Transverse colon (tissue), 4 donors: ENCODE measurements around the gene KCNJ16. TPM values are rescaled to one million over a fixed set of nuclear protein-coding genes. Genes with fewer than 3 reads are reported as not detected.

ENCODE experiments used
- DNase-seq: peaks from one replicate; pipeline ENCODE4 v3.0.0-alpha.2; 2019
- H3K27ac ChIP-seq, 4 donors: fragments of 200-600 bp; sonication (generic); 2 replicates each; pipeline ENCODE4 v1.5.1; 2016 to 2018; ENCODE audit warnings: inconsistent platforms in 4 of 4
- H3K27me3 ChIP-seq: fragments of 200-600 bp; sonication (generic); 2 replicates; pipeline ENCODE4 v1.5.1; 2017; ENCODE audit warnings: inconsistent platforms
- H3K36me3 ChIP-seq, 4 donors: fragments of 200-600 bp; sonication (generic); 2 replicates each; pipeline ENCODE4 v1.5.1; 2017 to 2019; ENCODE audit warnings: inconsistent platforms in 4 of 4
- H3K4me1 ChIP-seq, 4 donors: fragments of 200-600 bp; sonication (generic); 2 replicates each; pipeline ENCODE4 v1.5.1; 2017 to 2020; ENCODE audit warnings: inconsistent platforms in 4 of 4
- H3K4me3 ChIP-seq, 4 donors: fragments of 200-600 bp; sonication (generic); 1 replicate in 1 of 4; 2 replicates in 3 of 4; pipeline versions ENCODE4 v1.5.1 to v1.6.1; 2017 to 2019; ENCODE audit warnings: inconsistent platforms in 4 of 4
- H3K9me3 ChIP-seq, 2 donors: fragments of 200-600 bp; sonication (generic); 2 replicates each; pipeline ENCODE4 v1.5.1; 2017 to 2019; ENCODE audit warnings: inconsistent platforms in 2 of 2
- CTCF ChIP-seq, 5 experiments: fragments of 200-600 bp in 3 of 5; fragments of 450-650 bp in 2 of 5; sonication (generic) in 3 of 5; IDR thresholded peaks; 1 replicate in 2 of 5; 2 replicates in 3 of 5; pipeline ENCODE4 v1.5.1; 2016 to 2017; ENCODE audit warnings: antibody characterized with exemption in 5 of 5, inconsistent platforms in 3 of 5, mild to moderate bottlenecking in 2 of 5, moderate library complexity in 1 of 5
- EP300 ChIP-seq: sonication (generic); formaldehyde crosslinking; IDR thresholded peaks from one replicate; pipeline ENCODE4 v1.6.1; 2017; ENCODE audit warnings: antibody characterized with exemption, low read depth
- POLR2A ChIP-seq: fragments of 450-650 bp; IDR thresholded peaks from one replicate; pipeline ENCODE4 v1.6.1; 2016; ENCODE audit warnings: antibody characterized with exemption, mild to moderate bottlenecking, moderate library complexity
- POLR2AphosphoS5 ChIP-seq, 3 donors: sonication (generic); formaldehyde crosslinking; IDR thresholded peaks; one replicate each; pipeline ENCODE4 v1.6.1; 2016; ENCODE audit warnings: antibody characterized with exemption in 3 of 3
- WGBS, 2 donors: methylation state at CpG; one replicate each; pipeline ENCODE4 v1.1.5; 2018; ENCODE audit warnings: low coverage in 1 of 2; 5-methylcytosine and 5-hydroxymethylcytosine counted together
- in situ Hi-C, 4 donors: fragments of 200-750 bp; cut with MboI; loops; one replicate each; pipeline versions ENCODE4 v1.15.0 to v1.15.1; 2017; ENCODE audit warnings: low sequenced_read_pairs in 3 of 4, low pct_ligation_motif_present in 1 of 4, low pct_unique_long_range_greater_than_20kb in 1 of 4
- intact Hi-C: fragments of 100-400 bp; cut with DNase I; formaldehyde crosslinking; loops from one replicate; pipeline ENCODE4 v1.15.1; 2023; ENCODE audit warnings: low total_unique reads
- total RNA-seq, 4 donors: library from RNA; depleted of rRNA; stranded (reverse); fragments of >200 nt; gene quantifications; one replicate each; pipeline ENCODE4 v1.1.0, GENCODE V29; 2016

KCNJ16 gene
- under 1 TPM in 1 of 4 donors, not detected in 3; 0.27 TPM for total RNA-seq

GRCh38 chr17:70074956-70075355, at the start of gene KCNJ16:
Gene KCNJ16, plus strand, starts transcription at chr17:70075225. Its CDS starts 56,863 bp downstream, at chr17:70132088.
- 34 to 43% methylated on average over 2 to 4 of the region's 4 CpGs for WGBS, 2 donors
- Histone ChIP-seq H3K36me3 (no peaks in the 10 kb centered on the region), H3K4me3 (no peak within 1 kb of the TSS), H3K9me3 (no peaks in the 10 kb centered on the region), H3K4me1 (peaks cover 0 to 8% (median 2%) of the 10 kb centered on the region in 4 donors), H3K27me3 (no peaks in the 10 kb centered on the region), H3K27ac (no peak within 1 kb of the TSS)
- peak; percentile 43 for DNase-seq
- TF ChIP-seq CTCF (IDR thresholded peaks at IDR 0.05) (no peak), EP300 (no peak), POLR2A (no peak), POLR2AphosphoS5 (IDR thresholded peaks at IDR 0.05) (no peak)
- in situ Hi-C loops (no loop called here), intact Hi-C loops (no loop called here)

GRCh38 chr17:70028397-70028796, 46.6 kb upstream of the KCNJ16 start:
- H3K27me3 ChIP-seq, result no peaks in the 10 kb centered on the region
- H3K36me3 ChIP-seq, result no peaks in the 10 kb centered on the region
- no peak for DNase-seq
- no peak overlapping the region for H3K4me3 ChIP-seq
- H3K27ac ChIP-seq, result no peak overlapping the region
- H3K9me3 ChIP-seq, result peaks cover 0 to 6% of the 10 kb centered on the region in 2 donors
- in situ Hi-C loops, result no loop called here
- intact Hi-C loops, result no loop called here
- TF ChIP-seq CTCF (IDR thresholded peaks at IDR 0.05), result no peak
- no peak for TF ChIP-seq POLR2AphosphoS5 (IDR thresholded peaks at IDR 0.05)
- TF ChIP-seq EP300, result no peak
- TF ChIP-seq POLR2A, result no peak
- peaks cover 0 to 14% (median 0%) of the 10 kb centered on the region in 4 donors for H3K4me1 ChIP-seq

GRCh38 chr17:70028978-70029767, 45.9 kb upstream of the KCNJ16 start:
- DNase-seq, result no peak
- H3K27ac ChIP-seq, result no peak overlapping the region
- H3K4me3 ChIP-seq, result no peak overlapping the region
- intact Hi-C loops (no loop called here), in situ Hi-C loops (no loop called here)
- peaks cover 0 to 6% of the 10 kb centered on the region in 2 donors for H3K9me3 ChIP-seq
- WGBS, 2 donors, result 87% methylated on average over 2 of the region's 2 CpGs; no CpG with 5 or more reads in 1 of the 2 donors
- no peak for TF ChIP-seq CTCF (IDR thresholded peaks at IDR 0.05)
- TF ChIP-seq EP300, result no peak
- no peak for TF ChIP-seq POLR2AphosphoS5 (IDR thresholded peaks at IDR 0.05)
- no peak for TF ChIP-seq POLR2A
- peaks cover 0 to 19% (median 0%) of the 10 kb centered on the region in 4 donors for H3K4me1 ChIP-seq
- no peaks in the 10 kb centered on the region for H3K27me3 ChIP-seq
- H3K36me3 ChIP-seq, result no peaks in the 10 kb centered on the region

GRCh38 chr17:70030371-70030770, 44.7 kb upstream of the KCNJ16 start:
- no peaks in the 10 kb centered on the region for H3K36me3 ChIP-seq
- H3K27ac ChIP-seq, result no peak overlapping the region
- no peaks in the 10 kb centered on the region for H3K27me3 ChIP-seq
- peaks cover 0 to 6% of the 10 kb centered on the region in 2 donors for H3K9me3 ChIP-seq
- intact Hi-C loops (no loop called here), in situ Hi-C loops (no loop called here)
- H3K4me1 ChIP-seq, result peaks cover 0 to 19% (median 0%) of the 10 kb centered on the region in 4 donors
- TF ChIP-seq POLR2A (no peak), CTCF (IDR thresholded peaks at IDR 0.05) (no peak), POLR2AphosphoS5 (IDR thresholded peaks at IDR 0.05) (no peak), EP300 (no peak)
- WGBS, 2 donors, result 74 to 100% methylated on average over 1 of the region's 1 CpG
- no peak overlapping the region for H3K4me3 ChIP-seq
- no peak for DNase-seq
